ENCODE data around the gene PLCB1.

DNA sequence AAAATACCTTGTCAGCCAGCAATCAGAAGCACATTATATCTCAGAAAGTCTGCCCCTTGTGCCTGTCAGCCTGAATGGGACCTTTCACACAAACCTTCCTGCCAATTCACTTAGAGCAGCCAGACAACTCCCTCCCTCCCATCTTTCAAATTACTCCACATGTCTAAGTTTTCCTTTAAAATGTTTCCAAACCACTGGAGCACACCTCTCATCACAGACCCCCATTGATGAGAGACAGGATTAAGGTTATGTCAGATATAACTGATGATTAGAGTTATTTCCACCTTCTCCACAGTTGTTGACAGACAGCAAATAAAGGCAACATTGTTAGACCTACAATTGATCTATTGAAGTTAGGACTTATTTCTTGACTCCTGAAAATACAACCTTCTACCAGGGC lies 408.4 kb downstream of the PLCB1 start:
- TF ChIP-seq GATA3 (IDR thresholded peaks at IDR 0.05; ENCODE audit: low read depth, low read length) (no peak), GATA2 (IDR thresholded peaks at IDR 0.05; ENCODE audit: low read depth, low read length) (no peak)
